Measurements from ENCODE around the gene SMPD2. TPM values are rescaled to one million over a fixed set of nuclear protein-coding genes. Genes with fewer than 3 reads are reported as not detected.

The SMPD2 gene
- total and polyA plus RNA-seq, 9 of the 15 experiments (the other 6 are each of a cell fraction or from before 2014, with no cell fraction given): 0.13 to 21.8 (median 18.3) TPM

- no peak for ATAC-seq
- H3K27ac ChIP-seq (ENCODE audit: extremely low read depth, low read depth, low read length): no peak overlapping the region
- no peak for TF ChIP-seq SMAD1 (IDR thresholded peaks at IDR 0.05; ENCODE audit: low read depth, low read length, partially characterized antibody)
- no peak for TF ChIP-seq NUFIP1 (IDR thresholded peaks at IDR 0.05; ENCODE audit: partially characterized antibody)
- no peak for TF ChIP-seq NONO (IDR thresholded peaks at IDR 0.05; ENCODE audit: low read depth in 2 of 2, low read length in 1 of 2)
- TF ChIP-seq CEBPZ (IDR thresholded peaks at IDR 0.05; ENCODE audit: borderline replicate concordance, low read depth, low read length): no peak
- no peak for TF ChIP-seq EGR1 (conservative IDR thresholded peaks at IDR 0.05)
- TF ChIP-seq CUX1 (CRISPR knock-in tag; IDR thresholded peaks at IDR 0.05): no peak
- no peak for TF ChIP-seq ZBTB1 (CRISPR knock-in tag; IDR thresholded peaks at IDR 0.05; ENCODE audit: borderline replicate concordance, low read depth)
- no peak for TF ChIP-seq NR0B1 (IDR thresholded peaks at IDR 0.05; ENCODE audit: partially characterized antibody)
- no peak for TF ChIP-seq NKRF (IDR thresholded peaks at IDR 0.05; ENCODE audit: borderline replicate concordance)
- H3K9me1 ChIP-seq (ENCODE audit: control insufficient read depth, insufficient read depth, low read length): peaks cover 3% of the 10 kb centered on the region
- DNase-seq (ENCODE audit: extremely low read depth in 1 of 4, low spot score in 3 of 4): no peak
- POLR2A ChIA-PET: interaction anchor here (0.5 to 1.5 kb wide), 5 partner anchors 9 to 29 kb away, joined by 3 to 6 read pairs (median 3); partner anchors contain the start of genes PPIL6, SMPD2 and ZBTB24
- no peaks in the 10 kb centered on the region for H3K4me1 ChIP-seq (replicated peaks in 1 of 2; ENCODE audit: control insufficient read depth in 2 of 2, insufficient read depth in 2 of 2, low read length in 2 of 2)
- 87% methylated on average over 5 of the region's 5 CpGs for WGBS (ENCODE audit: insufficient coverage, low coverage, missing lambda C conversion rate)
- no peaks in the 10 kb centered on the region for H3K27me3 ChIP-seq (ENCODE audit: control insufficient read depth in 2 of 2, insufficient read depth in 2 of 2, low read length in 2 of 2)
- no peak overlapping the region for H3K9ac ChIP-seq (ENCODE audit: insufficient read depth in 1 of 2, low read depth in 2 of 2, low read length in 2 of 2)
- no peak overlapping the region for H3K4me3 ChIP-seq
- no TSS peak for BruUV-seq (replicated peaks)
- H2AFZ ChIP-seq (ENCODE audit: low read depth, low read length): no peak overlapping the region
- no peak for FAIRE-seq
- H3K36me3 ChIP-seq (ENCODE audit: control insufficient read depth, insufficient read depth, low read length): peaks cover 97% of the 10 kb centered on the region
- no peaks in the 10 kb centered on the region for H4K20me1 ChIP-seq (replicated peaks; ENCODE audit: control insufficient read depth, insufficient read depth, low read length)
- H3K4me2 ChIP-seq (ENCODE audit: insufficient read depth, low read length): no peak overlapping the region
- intact Hi-C loops (cut with micrococcal nuclease) (no loop called here), in situ Hi-C loops (cut with MboI) (no loop called here)
- H3K9me3 ChIP-seq (replicated peaks; ENCODE audit: control insufficient read depth, insufficient read depth, low read depth, low read length): no peaks in the 10 kb centered on the region
- CTCF ChIA-PET (ENCODE audit: low intra/inter-chr PET ratio): no interaction called here
- 0 out of 3 replicates have a peak, but pooled peaks cover 3% of the 10 kb centered on the region for H3K79me2 ChIP-seq (ENCODE audit: control insufficient read depth, insufficient read depth, low read length)
Measured at GRCh38 chr6:109469591-109470189, 29.2 kb downstream of the SMPD2 start.
